ENCODE data around the gene PCNX3. TPM values are rescaled to one million over a fixed set of nuclear protein-coding genes. Genes with fewer than 3 reads are reported as not detected.

The PCNX3 gene
- total and polyA plus RNA-seq, 2 experiments from 2014 or later: 8.1 to 23.5 TPM

DNA sequence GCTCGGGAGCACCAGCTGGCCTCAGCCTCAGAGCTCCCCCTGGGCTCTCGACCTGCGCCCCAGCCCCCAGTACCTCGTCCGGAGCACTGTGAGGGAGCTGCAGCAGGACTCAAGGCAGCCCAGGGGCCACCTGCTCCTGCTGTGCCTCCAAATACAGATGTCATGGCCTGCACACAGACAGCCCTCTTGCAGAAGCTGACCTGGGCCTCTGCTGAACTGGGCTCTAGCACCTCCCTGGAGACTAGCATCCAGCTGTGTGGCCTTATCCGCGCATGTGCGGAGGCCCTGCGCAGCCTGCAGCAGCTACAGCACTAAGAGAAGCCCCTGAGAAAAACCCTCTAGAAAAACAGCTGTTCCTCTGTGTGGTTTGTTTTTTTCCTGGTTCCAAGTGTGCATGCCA, 44.2 kb upstream of the PCNX3 start:
- no peak for TF ChIP-seq EZH2phosphoT487 (IDR thresholded peaks at IDR 0.05; ENCODE audit: insufficient read depth, low read depth)
- no peak for TF ChIP-seq EZH2 (IDR thresholded peaks at IDR 0.05; ENCODE audit: insufficient read depth, poor library complexity, severe bottlenecking)
- no peaks in the 10 kb centered on the region for H4K20me1 ChIP-seq (ENCODE audit: insufficient read depth)
- peaks cover 20% of the 10 kb centered on the region for H3F3A ChIP-seq (ENCODE audit: insufficient read depth)
- peak overlapping the region; percentile 72 for H3K27ac ChIP-seq
- peak overlapping the region; percentile 92 for H3K4me3 ChIP-seq
- in situ Hi-C loops (cut with MboI): no loop called here
- no peaks in the 10 kb centered on the region for H3K9me2 ChIP-seq (ENCODE audit: insufficient read depth)
- peaks cover 37% of the 10 kb centered on the region for H3K4me1 ChIP-seq (ENCODE audit: insufficient read depth)
- WGBS, 2 experiments (ENCODE audit: low coverage in 1 of 2, low lambda C conversion rate in 2 of 2, missing lambda C conversion rate in 2 of 2): 64 to 70% methylated on average over 6 to 9 of the region's 9 CpGs
- no peak for DNase-seq
- H3K9ac ChIP-seq: peak overlapping the region; percentile 92
- H3K79me2 ChIP-seq (ENCODE audit: insufficient read depth): peaks cover 60% of the 10 kb centered on the region
- no peak overlapping the region for H2AFZ ChIP-seq
- H3K9me3 ChIP-seq (ENCODE audit: low read depth): no peaks in the 10 kb centered on the region
- no peaks in the 10 kb centered on the region for H3K27me3 ChIP-seq (replicated peaks; ENCODE audit: insufficient read depth)
- no peaks in the 10 kb centered on the region for H3K36me3 ChIP-seq (ENCODE audit: low read depth)
- H3K4me2 ChIP-seq (ENCODE audit: unreplicated experiment): peak overlapping the region; percentile 80

- H3K27ac ChIP-seq: peak overlapping the region; percentile 72
- TF ChIP-seq EZH2phosphoT487 (IDR thresholded peaks at IDR 0.05; ENCODE audit: insufficient read depth, low read depth) (no peak), EZH2 (IDR thresholded peaks at IDR 0.05; ENCODE audit: insufficient read depth, poor library complexity, severe bottlenecking) (no peak)
- peak overlapping the region; percentile 92 for H3K4me3 ChIP-seq
- DNase-seq: peak; percentile 61
- peak overlapping the region; percentile 92 for H3K9ac ChIP-seq
- WGBS, 2 experiments (ENCODE audit: low coverage in 1 of 2, low lambda C conversion rate in 2 of 2, missing lambda C conversion rate in 2 of 2): 10 to 11% methylated on average over 11 of the region's 11 CpGs
- H3K79me2 ChIP-seq (ENCODE audit: insufficient read depth): peaks cover 60% of the 10 kb centered on the region
- no peaks in the 10 kb centered on the region for H3K9me2 ChIP-seq (ENCODE audit: insufficient read depth)
- peaks cover 20% of the 10 kb centered on the region for H3F3A ChIP-seq (ENCODE audit: insufficient read depth)
- in situ Hi-C loops (cut with MboI): no loop called here
- peak overlapping the region; percentile 80 for H3K4me2 ChIP-seq (ENCODE audit: unreplicated experiment)
- no peaks in the 10 kb centered on the region for H3K9me3 ChIP-seq (ENCODE audit: low read depth)
- no peaks in the 10 kb centered on the region for H4K20me1 ChIP-seq (ENCODE audit: insufficient read depth)
- H3K27me3 ChIP-seq (replicated peaks; ENCODE audit: insufficient read depth): no peaks in the 10 kb centered on the region
- peaks cover 40% of the 10 kb centered on the region for H3K4me1 ChIP-seq (ENCODE audit: insufficient read depth)
- H3K36me3 ChIP-seq (ENCODE audit: low read depth): no peaks in the 10 kb centered on the region
- H2AFZ ChIP-seq: no peak overlapping the region
Observed at GRCh38 chr11:65571940-65572339, 43.6 kb upstream of the PCNX3 start.

DNA sequence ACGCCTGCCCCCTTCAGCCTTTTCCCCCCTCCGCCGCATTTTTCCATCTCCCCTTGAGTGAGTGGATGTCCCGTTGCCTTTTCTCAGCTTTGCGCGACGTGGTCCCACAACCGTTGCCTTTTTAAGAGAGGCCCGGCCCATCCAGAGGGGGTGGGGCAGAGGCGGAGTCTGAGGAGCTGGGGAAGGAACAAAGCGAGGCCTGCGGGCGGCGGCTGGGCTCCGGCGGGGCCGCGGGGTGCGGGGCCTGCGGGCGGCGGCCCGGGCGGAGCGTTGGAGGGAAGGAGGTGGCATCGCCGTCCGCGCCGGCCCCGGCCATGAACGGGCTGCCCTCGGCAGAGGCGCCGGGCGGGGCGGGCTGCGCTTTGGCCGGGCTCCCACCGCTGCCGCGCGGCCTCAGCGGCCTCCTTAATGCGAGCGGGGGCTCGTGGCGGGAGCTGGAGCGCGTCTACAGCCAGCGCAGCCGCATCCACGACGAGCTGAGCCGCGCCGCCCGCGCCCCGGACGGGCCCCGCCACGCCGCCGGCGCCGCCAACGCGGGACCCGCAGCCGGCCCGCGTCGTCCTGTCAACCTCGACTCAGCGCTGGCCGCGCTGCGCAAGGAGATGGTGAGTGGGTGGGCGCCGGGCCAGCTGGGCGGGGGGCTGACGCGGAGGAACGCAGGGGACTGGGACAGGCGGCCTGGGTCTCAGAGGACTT, 43.1 kb upstream of the PCNX3 start, which contains the start of gene FAM89B:
FAM89B (plus strand) TSS at position 183 of the 696 bp plus-strand sequence; CDS start at position 315, 132 bp downstream.
- H3K4me3 ChIP-seq: peak within 1 kb of the TSS; percentile 92

DNA sequence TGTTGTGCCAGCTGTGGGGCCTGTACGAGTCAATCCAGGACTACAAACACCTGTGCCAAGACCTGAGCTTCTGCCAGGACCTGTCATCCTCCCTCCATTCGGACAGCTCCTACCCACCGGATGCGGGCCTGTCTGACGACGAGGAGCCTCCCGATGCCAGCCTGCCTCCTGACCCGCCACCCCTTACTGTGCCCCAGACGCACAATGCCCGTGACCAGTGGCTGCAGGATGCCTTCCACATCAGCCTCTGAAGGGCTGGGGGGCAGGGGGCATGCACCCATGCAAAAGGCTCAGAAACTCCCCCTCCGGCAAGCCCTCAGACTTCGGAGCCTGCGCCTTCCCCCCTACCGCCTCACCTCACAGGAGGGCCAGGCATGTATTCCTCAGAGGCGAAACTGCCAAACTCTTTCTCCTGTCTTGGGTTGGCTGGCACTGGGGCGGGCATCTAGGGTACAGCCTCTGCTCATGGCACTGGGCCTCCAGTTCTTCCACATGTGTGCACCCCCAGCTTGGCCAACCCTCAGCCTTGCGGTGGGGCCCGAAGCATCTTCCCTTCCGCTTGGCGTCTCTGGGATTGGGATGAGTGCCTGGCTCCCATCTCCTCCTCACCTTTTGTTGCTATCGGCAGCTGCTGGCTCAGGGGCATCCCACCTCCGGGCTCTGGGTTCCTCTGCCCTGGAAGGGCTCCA, 42.0 kb upstream of the PCNX3 start:
- H3K9me3 ChIP-seq (ENCODE audit: low read depth): no peaks in the 10 kb centered on the region
- in situ Hi-C loops (cut with MboI): no loop called here
- H3K9ac ChIP-seq: peak overlapping the region; percentile 92
- H3F3A ChIP-seq (ENCODE audit: insufficient read depth): peaks cover 20% of the 10 kb centered on the region
- no peaks in the 10 kb centered on the region for H3K36me3 ChIP-seq (ENCODE audit: low read depth)
- no peaks in the 10 kb centered on the region for H3K9me2 ChIP-seq (ENCODE audit: insufficient read depth)
- TF ChIP-seq EZH2phosphoT487 (IDR thresholded peaks at IDR 0.05; ENCODE audit: insufficient read depth, low read depth) (no peak), EZH2 (IDR thresholded peaks at IDR 0.05; ENCODE audit: insufficient read depth, poor library complexity, severe bottlenecking) (no peak)
- H3K4me2 ChIP-seq (ENCODE audit: unreplicated experiment): peak overlapping the region; percentile 63
- WGBS, 2 experiments (ENCODE audit: low coverage in 1 of 2, low lambda C conversion rate in 2 of 2, missing lambda C conversion rate in 2 of 2): 16 to 17% methylated on average over 22 of the region's 22 CpGs
- peak overlapping the region; percentile 72 for H3K27ac ChIP-seq
- H3K4me3 ChIP-seq: peak overlapping the region; percentile 92
- H2AFZ ChIP-seq: no peak overlapping the region
- H4K20me1 ChIP-seq (ENCODE audit: insufficient read depth): no peaks in the 10 kb centered on the region
- DNase-seq: peak; percentile 59
- no peaks in the 10 kb centered on the region for H3K27me3 ChIP-seq (replicated peaks; ENCODE audit: insufficient read depth)
- H3K4me1 ChIP-seq (ENCODE audit: insufficient read depth): peaks cover 42% of the 10 kb centered on the region
- H3K79me2 ChIP-seq (ENCODE audit: insufficient read depth): peaks cover 61% of the 10 kb centered on the region

More for the DNA sequence above, 43.1 kb upstream of the PCNX3 start, which contains the start of gene FAM89B:
- 1 to 2% methylated on average over 51 to 71 of the region's 86 CpGs for WGBS, 2 experiments (ENCODE audit: low coverage in 1 of 2, low lambda C conversion rate in 2 of 2, missing lambda C conversion rate in 2 of 2)
- Histone ChIP-seq H3K4me1 (ENCODE audit: insufficient read depth) (peaks cover 43% of the 10 kb centered on the region), H3K4me2 (ENCODE audit: unreplicated experiment) (peak within 1 kb of the TSS; percentile 80), H2AFZ (no peak within 1 kb of the TSS), H3K36me3 (ENCODE audit: low read depth) (no peaks in the 10 kb centered on the region), H3K9ac (peak within 1 kb of the TSS; percentile 92), H3K9me3 (ENCODE audit: low read depth) (no peaks in the 10 kb centered on the region), H3K27ac (peak within 1 kb of the TSS; percentile 72), H3K9me2 (ENCODE audit: insufficient read depth) (no peaks in the 10 kb centered on the region), H3K79me2 (ENCODE audit: insufficient read depth) (peaks cover 59% of the 10 kb centered on the region), H4K20me1 (ENCODE audit: insufficient read depth) (no peaks in the 10 kb centered on the region), H3K27me3 (replicated peaks; ENCODE audit: insufficient read depth) (no peaks in the 10 kb centered on the region), H3F3A (ENCODE audit: insufficient read depth) (peaks cover 20% of the 10 kb centered on the region)
- no peak for TF ChIP-seq EZH2phosphoT487 (IDR thresholded peaks at IDR 0.05; ENCODE audit: insufficient read depth, low read depth)
- TF ChIP-seq EZH2 (IDR thresholded peaks at IDR 0.05; ENCODE audit: insufficient read depth, poor library complexity, severe bottlenecking): no peak
- DNase-seq: peak; percentile 90
- in situ Hi-C loops (cut with MboI): no loop called here
